ENCODE data around the gene PDCL3. TPM values are rescaled to one million over a fixed set of nuclear protein-coding genes. Genes with fewer than 3 reads are reported as not detected.

The PDCL3 gene
- total RNA-seq, 1 experiment from 2014 or later: 24.2 TPM

GRCh38 chr2:100537918-100538317, 24.9 kb upstream of the PDCL3 start:
- CTCF ChIA-PET: interaction anchor here (0.6 kb wide), 1 partner anchor 68 kb away, joined by 4 read pairs; no protein-coding TSS in a partner anchor
- Mint-ChIP-seq H3K36me3 (ENCODE audit: insufficient read depth, unreplicated experiment) (no peaks in the 10 kb centered on the region), H3K27me3 (ENCODE audit: insufficient read depth, unreplicated experiment) (peaks cover 9% of the 10 kb centered on the region)

DNA sequence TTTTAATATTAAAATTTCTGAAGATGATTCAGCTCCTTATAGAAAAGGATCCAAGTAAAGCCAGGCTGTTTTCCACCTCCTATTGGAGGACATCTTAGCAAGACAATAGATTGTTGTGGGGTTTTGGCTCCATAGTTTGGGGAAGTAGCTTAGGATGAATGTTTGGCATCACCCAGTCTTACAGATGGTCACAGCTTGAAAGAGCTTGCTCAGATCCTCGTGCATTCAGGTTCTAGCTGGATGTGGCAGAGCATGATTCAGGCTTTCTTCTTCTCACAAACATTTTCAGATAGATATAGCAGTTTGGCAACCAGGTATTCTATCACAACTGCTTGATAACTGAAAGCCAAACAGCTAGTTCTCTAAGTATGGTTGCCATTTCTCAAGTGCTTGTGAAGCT, 23.6 kb upstream of the PDCL3 start:
- DNase-seq (ENCODE audit: unreplicated experiment): no peak
- Mint-ChIP-seq H3K36me3 (ENCODE audit: insufficient read depth, unreplicated experiment) (no peaks in the 10 kb centered on the region), H3K4me1 (ENCODE audit: insufficient read depth, unreplicated experiment) (no peaks in the 10 kb centered on the region), H3K27ac (ENCODE audit: low read depth, unreplicated experiment) (no peak overlapping the region), H3K4me3 (ENCODE audit: unreplicated experiment) (no peak overlapping the region), H3K27me3 (ENCODE audit: insufficient read depth, unreplicated experiment) (no peaks in the 10 kb centered on the region), H3K9me3 (ENCODE audit: unreplicated experiment) (no peaks in the 10 kb centered on the region)
- BruUV-seq (replicated peaks): no TSS peak
- CTCF ChIA-PET: interaction anchor here (0.6 kb wide), 1 partner anchor 71 kb away, joined by 3 read pairs; no protein-coding TSS in a partner anchor
- POLR2A ChIA-PET: no interaction called here
- intact Hi-C loops (cut with micrococcal nuclease): no loop called here
- TF ChIP-seq CTCF (IDR thresholded peaks at IDR 0.05; ENCODE audit: unreplicated experiment): no peak

More at GRCh38 chr2:100537918-100538317, 24.9 kb upstream of the PDCL3 start:
- Mint-ChIP-seq H3K9me3 (ENCODE audit: unreplicated experiment) (peaks cover 5% of the 10 kb centered on the region), H3K4me3 (ENCODE audit: unreplicated experiment) (no peak overlapping the region), H3K4me1 (ENCODE audit: insufficient read depth, unreplicated experiment) (no peaks in the 10 kb centered on the region), H3K27ac (ENCODE audit: low read depth, unreplicated experiment) (no peak overlapping the region)
- POLR2A ChIA-PET: interaction anchor here (1.6 kb wide), 1 partner anchor 25 kb away, joined by 5 read pairs; the partner anchor contains the start of gene PDCL3
- TF ChIP-seq CTCF (IDR thresholded peaks at IDR 0.05; ENCODE audit: unreplicated experiment): no peak
- DNase-seq (ENCODE audit: unreplicated experiment): no peak
- intact Hi-C loops (cut with micrococcal nuclease): no loop called here
- BruUV-seq (replicated peaks): no TSS peak

GRCh38 chr2:100541404-100541803, 21.4 kb upstream of the PDCL3 start:
- CTCF ChIA-PET: no interaction called here
- Mint-ChIP-seq H3K4me3 (ENCODE audit: unreplicated experiment) (no peak overlapping the region), H3K4me1 (ENCODE audit: insufficient read depth, unreplicated experiment) (no peaks in the 10 kb centered on the region), H3K9me3 (ENCODE audit: unreplicated experiment) (no peaks in the 10 kb centered on the region), H3K27me3 (ENCODE audit: insufficient read depth, unreplicated experiment) (peaks cover 2% of the 10 kb centered on the region), H3K27ac (ENCODE audit: low read depth, unreplicated experiment) (no peak overlapping the region), H3K36me3 (ENCODE audit: insufficient read depth, unreplicated experiment) (no peaks in the 10 kb centered on the region)
- no TSS peak for BruUV-seq (replicated peaks)
- TF ChIP-seq CTCF (IDR thresholded peaks at IDR 0.05; ENCODE audit: unreplicated experiment): no peak
- POLR2A ChIA-PET: no interaction called here
- intact Hi-C loops (cut with micrococcal nuclease): no loop called here
- DNase-seq (ENCODE audit: unreplicated experiment): no peak

DNA sequence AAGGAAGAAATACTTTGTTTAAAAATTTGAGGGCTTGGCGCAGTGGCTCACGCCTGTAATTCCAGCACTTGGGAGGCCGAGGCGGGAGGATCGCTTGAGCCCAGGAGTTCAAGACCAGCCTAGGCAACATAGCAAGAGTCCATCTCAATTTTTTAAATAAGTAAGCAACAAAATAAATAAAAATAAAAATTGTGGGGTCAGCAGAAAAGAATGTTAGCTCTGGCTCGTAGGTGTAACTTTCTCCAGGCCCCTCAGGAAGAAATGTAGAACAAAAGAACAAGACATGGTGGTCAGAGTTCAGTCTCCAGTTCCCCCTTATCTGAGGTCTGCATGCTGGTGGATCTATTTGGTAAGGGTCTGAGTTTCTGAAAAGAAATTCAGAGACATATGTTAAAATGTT, 20.4 kb upstream of the PDCL3 start:
- CTCF ChIA-PET: no interaction called here
- H3K4me1 Mint-ChIP-seq (ENCODE audit: insufficient read depth, unreplicated experiment): no peaks in the 10 kb centered on the region
- no peaks in the 10 kb centered on the region for H3K9me3 Mint-ChIP-seq (ENCODE audit: unreplicated experiment)
- no peak for TF ChIP-seq CTCF (IDR thresholded peaks at IDR 0.05; ENCODE audit: unreplicated experiment)
- H3K36me3 Mint-ChIP-seq (ENCODE audit: insufficient read depth, unreplicated experiment): no peaks in the 10 kb centered on the region
- no peak overlapping the region for H3K27ac Mint-ChIP-seq (ENCODE audit: low read depth, unreplicated experiment)
- DNase-seq (ENCODE audit: unreplicated experiment): no peak
- POLR2A ChIA-PET: no interaction called here
- no peak overlapping the region for H3K4me3 Mint-ChIP-seq (ENCODE audit: unreplicated experiment)
- intact Hi-C loops (cut with micrococcal nuclease): no loop called here
- peaks cover 12% of the 10 kb centered on the region for H3K27me3 Mint-ChIP-seq (ENCODE audit: insufficient read depth, unreplicated experiment)
- BruUV-seq (replicated peaks): no TSS peak
